ENCODE data around the gene GAL3ST1.
A peak's percentile ranks its signal among the peaks of the same experiment; 100 is the strongest.
"Not testable (repeated sequence)": the region's sequence is repeated elsewhere in the genome, so short reads cannot be mapped to it uniquely, and the experiment has no call there.

The GAL3ST1 gene

DNA sequence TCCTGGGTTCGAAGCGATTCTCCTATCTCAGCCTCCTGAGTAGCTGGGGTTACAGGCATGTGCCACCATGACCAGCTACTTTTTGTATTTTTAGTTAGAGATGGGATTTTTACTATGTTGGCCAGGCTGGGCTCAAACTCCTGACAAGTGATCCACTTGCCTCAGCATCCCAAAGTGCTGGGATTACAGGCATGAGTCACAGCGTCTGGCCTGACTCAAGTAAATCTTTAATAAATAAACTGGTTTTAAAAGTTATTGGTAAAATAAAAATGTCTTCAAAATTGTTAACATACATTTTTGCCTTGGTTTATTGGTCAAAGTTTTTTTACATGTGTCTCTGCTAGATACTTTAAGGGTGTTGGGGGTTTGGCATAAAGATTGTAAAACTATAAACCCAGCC is 24.5 kb upstream of the GAL3ST1 start:
- DNase-seq, result no peak

DNA sequence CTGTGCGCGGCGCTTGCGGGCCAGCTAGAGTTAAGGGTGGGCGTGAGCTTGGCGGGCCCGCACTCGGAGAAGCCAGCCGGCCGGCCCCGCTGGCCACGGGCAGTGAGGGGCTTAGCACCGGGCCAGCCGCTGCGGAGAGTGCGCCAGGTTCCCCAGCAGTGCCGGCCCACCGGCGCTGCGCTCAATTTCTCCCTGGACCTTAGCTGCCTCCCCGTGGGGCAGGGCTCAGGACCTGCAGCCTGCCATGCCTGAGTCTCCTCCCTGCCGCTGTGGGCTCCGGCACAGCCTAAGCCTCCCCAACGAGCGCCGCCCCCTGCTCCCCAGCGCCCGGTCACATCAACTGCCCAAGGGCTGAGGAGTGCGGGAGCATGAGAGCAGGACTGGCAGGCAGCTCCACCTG is 22.4 kb upstream of the GAL3ST1 start:
- DNase-seq, result no peak

DNA sequence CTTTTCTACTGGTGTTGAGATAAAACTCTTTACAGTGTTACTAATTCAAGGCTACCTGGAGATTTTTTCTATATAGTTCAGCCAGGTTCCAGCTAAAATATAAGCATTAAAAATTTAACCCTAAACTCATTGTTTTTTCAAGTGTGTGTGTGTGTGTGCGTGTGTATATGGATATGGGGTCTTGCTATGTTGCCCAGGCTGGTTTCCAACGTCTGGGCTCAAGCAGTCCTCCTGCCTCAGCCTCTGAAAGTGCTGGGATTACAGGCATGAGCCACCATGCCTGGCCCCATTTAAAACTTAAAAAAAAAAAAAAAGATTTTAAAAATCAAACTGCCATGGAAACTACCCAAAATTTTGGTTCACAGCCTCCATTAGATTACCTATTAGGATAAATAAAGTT is 21.7 kb upstream of the GAL3ST1 start:
- DNase-seq, result no peak

DNA sequence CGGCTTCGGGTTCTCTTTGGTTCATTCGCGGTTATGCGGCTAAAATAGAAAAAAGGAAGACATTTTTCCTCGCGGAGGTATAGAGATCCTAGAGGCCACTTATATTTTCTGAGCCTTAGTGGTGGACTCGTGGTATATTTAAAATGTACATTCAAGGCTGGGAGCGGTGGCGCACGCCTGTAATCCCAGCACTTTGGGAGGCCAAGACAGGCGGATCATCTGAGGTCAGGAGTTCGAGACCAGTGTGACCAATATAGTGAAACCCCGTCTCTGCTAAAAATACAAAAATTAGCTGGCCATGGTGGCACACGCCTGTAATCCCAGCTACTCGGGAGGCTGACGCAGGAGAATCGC is 17.9 kb upstream of the GAL3ST1 start:
- not testable (repeated sequence) for DNase-seq

DNA sequence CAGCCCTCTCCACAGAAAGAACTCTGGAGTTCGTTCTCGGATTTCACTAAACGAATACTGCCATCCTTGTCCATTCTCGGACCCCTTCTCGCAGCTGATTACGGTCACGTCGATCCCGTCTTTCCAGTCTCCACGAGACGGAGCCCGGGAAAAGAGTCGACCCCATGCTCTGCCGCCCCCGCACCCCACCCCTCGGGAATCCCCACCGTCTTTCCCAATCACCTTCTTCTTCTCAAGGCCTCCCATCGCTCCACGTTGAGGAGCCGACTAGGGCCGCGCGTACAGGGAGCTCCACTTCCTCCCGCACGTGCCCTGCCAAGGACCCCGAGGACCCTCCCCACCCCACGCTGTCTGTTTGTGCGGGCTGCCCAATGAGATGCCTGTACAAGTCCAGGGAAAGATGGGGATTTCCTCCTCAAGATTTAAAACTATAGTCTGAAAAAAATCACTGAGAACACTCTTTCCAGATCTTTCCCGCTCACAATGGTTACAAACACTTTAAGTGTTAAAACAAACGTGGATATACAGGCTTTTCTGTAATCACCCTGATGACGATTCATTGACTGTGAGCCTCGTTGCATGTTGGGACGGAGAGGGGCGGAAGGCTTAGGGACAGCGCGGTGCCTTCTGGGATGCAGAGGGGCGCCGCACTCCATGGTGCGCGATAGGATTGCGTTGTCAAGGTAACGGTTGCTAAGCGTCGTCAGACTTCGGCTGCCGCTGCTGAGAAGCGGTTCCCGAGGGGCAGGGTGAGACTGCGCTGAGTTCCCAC is 17.3 kb upstream of the GAL3ST1 start, which contains the start of gene PES1:
Gene PES1, minus strand, starts transcription at position 323 of the 772 bp plus-strand sequence. Its CDS starts 77 bp downstream, at position 246.
- peak; percentile 60 to 97 (median 91) for DNase-seq

DNA sequence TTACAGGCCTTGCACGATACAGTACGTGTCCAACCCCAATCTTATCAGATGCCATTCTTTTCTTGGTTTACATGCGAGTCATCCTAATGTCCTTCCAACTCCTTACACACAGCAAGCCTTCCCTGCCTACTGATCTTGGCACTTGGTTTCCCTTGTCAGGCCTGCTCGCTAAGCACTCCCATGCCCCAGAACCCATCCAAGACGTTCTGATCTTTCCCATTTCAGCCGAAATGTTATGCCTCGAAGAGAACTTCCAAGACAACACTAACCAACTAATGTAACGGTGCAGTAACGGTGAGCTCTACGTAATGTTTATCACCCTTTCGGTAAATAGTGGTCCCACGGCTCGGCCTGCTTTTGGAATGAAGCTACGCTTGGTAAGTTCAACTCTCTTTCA is 16.7 kb upstream of the GAL3ST1 start:
- peak in 1 of 58 donors; percentile 23 for DNase-seq

DNA sequence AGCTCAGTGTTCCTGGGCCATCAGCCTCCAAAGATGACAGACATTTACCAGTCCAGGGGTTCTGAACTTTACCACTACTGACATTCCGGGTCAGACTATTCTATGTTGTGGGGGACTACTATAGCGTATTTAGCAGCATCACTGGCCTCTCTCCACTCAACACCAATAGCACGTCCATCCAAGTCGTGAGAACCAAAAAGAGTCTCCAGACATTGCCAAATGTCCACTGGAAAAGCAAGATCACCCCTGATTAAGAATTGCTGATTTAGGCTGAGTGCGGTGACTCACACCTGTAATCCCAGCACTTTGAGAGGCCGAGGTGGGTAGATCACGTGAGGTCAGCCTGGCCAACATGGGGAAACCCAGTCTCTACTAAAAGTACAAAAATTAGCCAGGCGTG is 11.9 kb upstream of the GAL3ST1 start:
- no peak for DNase-seq

DNA sequence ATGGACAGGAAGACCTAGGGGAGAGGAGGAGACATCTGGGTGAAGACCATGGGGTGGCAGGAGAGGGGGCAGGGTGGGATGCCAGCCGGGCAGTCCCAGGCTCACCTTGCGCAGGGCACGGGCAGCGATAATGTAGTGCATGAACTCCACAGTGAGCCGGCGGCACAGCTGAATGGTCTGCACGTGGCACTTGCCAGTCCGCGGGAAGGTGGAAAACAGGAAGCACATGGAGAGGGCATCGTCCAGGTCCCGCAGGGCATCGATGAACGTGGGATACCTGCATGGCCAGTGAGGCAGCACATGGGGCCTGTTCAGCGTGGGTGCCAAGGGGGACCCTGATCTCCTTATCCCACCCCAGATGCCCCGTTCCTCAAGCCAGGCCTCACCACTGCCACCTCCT is 10.0 kb upstream of the GAL3ST1 start:
- no peak for DNase-seq

DNA sequence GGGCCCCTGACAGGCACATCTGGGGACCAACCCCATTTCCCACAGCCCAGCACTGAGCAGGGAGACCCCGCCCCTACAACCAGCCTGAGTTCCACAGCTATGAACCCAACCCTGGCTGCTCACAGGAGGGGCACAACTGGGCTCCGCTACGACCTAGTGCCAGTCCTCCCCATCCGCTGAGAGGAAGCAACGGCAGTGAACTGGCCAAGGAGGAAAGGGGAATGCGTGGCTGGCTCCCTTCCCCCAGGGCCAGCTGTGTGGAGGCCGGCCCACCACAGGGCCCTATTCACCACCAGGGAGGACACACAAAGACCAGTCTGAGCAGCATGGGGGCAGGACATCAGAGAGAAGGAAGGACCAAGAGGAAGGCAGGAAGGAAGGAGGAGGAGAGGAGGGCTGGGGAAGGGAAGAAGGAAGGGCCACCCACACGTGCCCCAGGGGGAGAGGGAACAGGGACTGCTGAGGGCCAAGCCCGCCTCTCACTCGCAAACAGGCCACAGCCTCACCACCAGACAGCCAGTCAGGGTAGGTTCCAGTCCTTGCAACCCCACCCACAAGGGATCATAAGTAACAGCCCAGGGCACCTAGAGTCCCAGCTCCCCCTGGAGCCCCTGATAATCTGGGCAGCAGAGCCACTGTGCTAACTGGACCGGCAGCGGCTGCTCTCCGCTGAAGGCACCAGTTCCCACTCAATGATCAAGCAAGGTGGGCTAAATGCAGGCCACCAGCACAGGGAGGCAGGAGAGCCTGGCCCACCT is 8.5 kb upstream of the GAL3ST1 start:
- DNase-seq, result peak in 37 of 58 donors; percentile 12 to 69 (median 35)

DNA sequence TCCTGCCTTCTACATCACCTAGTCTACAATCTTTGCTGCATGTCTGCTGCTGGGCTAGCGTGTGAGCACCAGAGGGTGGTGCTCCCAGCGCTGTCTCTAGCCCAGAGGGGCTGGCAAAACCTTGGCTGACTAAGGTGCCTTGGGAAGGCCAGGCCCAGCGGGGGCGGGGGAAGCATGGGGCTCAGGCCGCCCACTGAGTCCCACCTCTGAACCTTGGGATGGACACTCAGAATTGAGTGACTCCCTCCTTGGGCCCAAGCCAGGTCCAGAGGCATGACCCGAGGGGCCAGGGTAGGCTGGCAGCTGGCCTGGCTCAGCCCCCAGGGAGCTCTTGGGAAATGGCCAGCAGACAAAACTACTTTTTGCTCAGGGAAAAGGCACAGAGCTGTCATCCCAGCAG is 7.6 kb upstream of the GAL3ST1 start:
- peak in 1 of 58 donors; percentile 30 for DNase-seq

DNA sequence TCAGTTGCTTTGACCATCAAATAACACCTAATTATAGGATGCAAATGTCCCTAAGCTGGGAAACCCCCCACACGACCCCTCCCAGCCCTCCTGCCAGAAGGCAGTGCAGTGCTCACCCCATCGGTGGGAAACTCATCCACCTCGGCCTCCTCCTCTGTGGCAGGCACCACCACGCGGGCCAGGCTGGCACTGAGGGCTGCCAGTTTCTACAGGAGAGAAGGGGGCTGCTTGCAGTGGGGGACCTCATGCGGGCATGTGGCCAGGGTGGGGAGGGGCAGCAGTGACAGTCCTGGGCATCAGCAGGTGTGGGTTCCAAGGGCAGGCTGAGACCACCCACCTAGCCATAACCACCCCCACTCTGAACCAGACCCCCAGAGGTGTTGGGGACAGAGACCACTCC is 6.4 kb upstream of the GAL3ST1 start:
- no peak for DNase-seq

DNA sequence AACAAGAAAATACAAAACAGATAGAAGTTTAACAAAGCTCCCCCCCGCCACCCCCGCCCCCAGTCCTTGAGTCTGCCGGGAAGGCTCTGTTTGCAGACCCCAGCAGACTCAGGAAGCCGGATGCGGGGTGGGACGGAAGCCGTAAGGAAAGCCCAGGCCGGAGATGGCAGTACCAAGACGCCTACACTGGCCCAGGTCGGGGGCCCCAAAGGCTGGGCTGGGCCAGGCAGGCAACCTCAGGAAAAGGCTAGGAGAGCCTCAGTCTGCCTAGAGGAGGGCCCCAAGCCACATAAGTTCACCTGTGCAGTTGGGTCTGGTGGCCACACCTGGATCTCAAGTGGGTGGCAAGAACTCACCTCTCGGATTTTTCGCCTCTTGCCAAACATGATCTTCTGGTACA is 4.0 kb upstream of the GAL3ST1 start:
- no peak for DNase-seq

DNA sequence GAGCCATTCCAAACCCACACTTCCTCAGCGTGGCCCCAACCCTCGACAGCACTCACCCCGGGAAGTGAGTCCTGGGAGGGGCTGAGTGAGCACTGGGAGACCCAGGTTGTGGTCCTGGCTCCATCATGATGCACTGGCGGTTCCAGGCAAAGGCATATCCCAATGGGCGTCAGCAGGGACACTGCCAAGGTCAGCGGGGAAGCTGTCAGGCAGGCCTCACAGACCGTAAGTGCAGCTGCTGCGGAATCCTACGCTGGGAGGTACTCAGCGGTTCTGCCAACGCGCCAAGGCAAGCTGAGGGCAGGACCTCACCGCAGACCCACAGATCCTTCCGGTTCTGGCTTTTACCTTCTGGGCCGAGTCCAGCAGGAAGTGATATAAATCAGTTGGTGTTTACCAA is 1.4 kb upstream of the GAL3ST1 start:
- DNase-seq, result peak in 4 of 58 donors; percentile 10 to 27 (median 22)

DNA sequence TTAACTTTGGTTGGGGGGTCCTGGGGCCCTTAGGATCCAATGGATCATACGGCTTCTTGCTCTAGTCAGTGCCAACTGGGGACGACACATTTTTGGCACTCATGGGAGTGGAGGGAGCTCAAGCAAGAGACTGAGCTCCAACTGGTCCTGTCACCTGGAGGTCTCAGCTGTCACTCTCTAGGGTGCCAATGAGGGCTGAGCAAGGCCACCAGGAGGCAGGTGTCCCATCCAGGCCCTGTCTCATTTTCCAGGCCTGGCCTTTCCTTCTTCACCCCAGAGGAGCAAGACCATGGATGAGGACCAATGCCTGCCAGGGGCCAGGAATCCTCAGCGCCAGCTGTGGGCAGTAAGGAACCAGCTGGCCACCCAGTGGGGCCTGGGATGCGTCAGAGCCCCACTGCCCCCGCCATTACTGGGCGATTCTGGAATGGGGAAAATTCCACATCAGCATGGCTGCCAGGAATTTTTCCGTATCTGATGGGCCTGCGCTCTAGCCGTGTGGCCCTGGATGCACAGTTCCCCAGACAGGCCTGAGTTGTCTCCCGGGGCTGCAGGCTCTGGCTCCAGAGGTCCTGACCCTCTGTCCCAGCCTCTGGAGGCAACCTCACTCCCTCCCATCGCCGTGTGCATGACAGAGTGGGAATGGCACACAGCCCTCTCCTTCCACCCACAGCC is 669 bp upstream of the GAL3ST1 start:
- peak in 35 of 58 donors; percentile 13 to 82 (median 61) for DNase-seq

DNA sequence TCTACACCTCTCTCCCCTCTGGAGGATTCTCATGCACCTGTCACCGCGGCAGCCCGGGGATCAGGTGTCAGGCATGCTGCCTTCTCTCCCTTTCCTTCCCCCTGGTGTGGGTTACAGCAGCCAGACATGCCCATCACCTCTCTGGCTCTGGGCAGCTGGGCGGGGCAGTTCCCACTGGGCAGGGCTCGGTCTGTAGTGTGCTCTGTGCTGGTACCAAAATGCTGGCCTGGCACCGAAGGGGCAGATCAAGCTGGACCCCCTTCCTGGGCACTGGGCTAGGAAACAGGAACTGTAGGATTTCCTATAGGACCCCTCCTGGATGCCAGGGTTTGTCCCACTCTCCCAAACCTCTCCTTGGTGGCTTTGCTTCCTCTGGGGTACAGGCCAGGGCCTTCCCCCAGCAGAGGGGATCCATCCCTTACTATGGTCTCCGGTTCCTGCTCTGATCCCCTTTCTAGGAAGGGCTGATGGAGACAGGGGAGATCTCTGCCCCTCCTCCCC is 821 bp downstream of the GAL3ST1 start:
- DNase-seq, result peak in 11 of 58 donors; percentile 6 to 52 (median 24)

DNA sequence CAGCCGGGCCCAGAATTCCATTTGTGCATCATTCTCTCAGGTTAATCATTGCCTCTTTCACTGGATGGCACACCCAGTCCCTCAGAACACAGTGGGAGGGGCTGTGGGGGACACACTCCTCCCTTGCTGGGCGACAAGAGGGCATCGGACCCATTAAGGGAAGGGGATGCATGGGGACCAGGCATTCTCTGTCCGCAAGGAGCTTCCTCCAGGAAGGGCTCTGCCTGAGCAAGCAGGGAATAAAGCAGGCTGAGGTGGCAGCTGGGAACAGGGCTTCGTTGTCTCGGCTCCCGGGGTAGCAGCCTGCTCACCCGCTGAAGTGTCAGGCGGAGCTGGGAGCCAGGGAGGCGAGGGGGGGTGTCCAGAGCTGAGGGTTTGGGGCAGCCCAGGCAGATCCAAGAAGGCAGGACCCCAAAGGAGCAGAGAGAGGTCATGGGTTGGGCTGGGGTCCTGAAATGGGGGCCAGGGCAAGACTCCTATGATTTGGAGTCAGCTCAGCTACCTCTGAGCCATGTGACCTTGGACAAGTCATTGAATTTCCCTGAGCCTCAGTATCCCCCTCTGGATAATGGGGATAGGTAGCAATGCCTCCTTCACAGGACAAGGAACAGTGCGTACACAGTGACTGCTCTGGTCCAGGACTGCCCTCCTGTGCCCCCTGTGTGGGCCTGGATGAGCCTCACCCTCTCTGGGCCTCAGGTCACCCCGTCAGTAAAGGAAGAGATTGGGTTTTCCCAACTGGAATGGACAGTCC is 1.4 kb downstream of the GAL3ST1 start:
- peak in 47 of 58 donors; percentile 4 to 72 (median 40) for DNase-seq

DNA sequence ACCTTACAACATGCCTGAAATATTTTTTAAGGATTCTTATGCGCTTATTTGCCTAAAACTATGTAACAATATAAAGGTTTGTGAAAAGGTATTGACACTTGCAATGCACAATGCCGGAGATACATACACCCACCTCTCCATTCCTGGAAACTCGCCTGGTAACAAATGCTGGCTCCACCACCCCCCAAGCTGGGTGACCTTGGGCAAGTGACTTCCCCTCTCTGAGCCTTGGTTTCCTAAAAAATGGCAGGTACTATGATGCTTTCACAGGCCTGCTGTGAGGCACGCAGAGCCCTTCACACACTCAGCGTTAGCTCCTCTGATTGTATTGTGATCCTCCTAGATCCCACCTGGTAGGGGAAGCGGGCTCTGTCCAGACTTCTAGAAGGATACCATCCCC is 2.3 kb downstream of the GAL3ST1 start:
- no peak for DNase-seq

DNA sequence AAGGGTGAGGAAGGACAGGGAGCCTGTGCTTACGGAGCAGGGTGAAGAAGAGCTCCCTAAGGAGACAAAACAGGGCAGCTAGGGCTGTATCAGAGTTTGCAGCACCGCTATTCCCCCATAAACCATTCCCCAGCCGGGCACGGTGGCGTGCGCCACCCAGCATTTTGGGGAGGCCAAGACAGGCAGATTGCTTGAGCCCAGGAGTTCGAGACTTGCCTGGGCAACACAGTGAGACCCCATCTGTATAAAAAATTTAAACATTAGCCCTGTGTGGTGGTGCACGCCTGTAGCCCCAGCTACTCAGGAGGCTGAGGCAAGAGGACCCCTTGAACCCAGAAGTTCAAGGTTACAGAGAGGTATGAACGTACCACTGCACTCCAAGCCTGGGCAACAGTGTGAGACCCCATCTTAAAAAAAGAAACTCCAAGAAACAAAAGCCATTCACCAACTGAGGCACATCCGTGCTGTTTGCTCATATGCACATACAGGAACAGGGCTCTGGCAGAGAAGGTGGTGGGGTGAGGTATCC is 4.7 kb downstream of the GAL3ST1 start:
- no peak for DNase-seq

DNA sequence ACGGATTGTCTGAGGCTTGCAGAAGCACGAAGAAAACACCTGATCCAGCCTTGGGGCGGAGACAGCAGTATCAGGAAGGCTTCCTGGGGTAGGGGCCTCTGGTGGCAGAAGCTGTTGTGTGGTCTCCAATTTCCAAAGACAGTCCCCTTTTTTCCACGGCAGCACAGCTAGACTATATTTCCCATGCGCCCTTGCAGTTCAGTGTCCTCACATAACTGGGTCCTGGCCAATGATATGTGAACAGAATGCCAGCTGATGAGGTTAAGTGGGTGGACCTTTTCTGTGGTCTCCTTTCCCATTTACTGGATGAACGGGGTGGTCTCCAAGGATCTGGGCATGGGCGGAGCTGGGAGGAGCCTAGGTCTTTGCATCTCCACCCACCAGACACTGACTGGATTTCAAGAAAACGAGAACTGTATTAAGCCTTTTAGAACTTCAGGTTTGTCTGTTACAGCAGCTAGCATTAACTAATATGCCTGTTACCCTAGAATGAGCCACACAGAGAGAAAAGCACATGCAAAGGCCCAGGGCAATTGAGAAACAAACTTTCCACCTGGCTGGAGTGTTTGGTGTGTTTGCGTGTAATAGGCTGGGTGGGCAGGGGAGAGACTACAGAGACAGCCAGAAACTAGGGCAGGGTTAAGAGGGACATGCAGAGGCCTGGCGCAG is 6.2 kb downstream of the GAL3ST1 start:
- no peak for DNase-seq

DNA sequence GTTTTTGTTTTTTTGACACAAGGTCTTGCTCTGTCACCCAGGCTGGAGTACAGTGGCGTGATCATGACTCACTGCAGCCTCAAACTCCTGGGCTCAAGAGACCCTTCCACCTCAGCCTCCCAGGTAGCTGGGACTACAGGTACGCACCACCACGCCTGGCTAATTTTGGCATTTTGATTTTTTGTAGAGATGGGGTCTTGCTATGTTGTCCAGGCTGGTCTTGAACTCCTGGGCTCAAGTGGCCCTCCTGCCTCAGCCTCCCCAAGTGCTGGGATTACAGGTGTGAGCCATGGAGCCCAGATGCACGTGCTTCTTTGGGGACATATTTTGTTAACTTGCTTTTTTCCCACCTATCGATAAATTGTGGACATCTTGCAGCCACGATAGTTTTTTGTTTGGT is 7.2 kb downstream of the GAL3ST1 start:
- not testable (repeated sequence) for DNase-seq

Measured in anterior cingulate cortex (tissue), 58 donors.